ENCODE data around the gene VPS13D.

VPS13D gene

GRCh38 chr1:12341667-12342066 lies 111.8 kb downstream of the VPS13D start:
- no peak for DNase-seq

DNA sequence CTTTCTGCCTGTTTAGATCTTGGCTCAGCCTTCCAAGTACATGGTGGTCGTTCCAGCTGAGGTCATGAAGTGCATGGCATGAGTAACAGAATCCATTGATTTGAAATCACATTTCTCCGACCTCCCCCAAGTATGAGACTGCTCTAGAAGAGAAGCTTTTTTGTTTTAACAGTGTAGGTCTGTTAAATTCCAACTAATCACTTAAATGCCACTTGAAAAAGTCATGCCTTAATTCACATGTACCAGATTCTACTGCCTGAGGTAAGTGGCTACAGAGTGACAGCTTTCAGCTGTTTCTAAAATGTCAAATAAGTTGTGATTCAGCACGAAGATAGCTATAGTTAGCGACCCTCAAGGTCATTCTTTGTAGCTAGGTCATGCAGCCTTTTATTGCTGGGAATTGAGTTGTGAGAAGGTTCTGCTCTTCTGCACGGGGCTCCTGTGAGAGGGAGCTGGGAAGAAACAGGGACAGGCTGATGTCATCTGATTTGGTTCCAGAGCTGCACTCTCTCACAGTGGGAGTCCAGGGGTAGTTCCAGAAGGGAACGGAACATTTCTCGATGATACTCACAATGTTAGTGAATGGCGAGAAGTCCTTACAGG lies 112.7 kb downstream of the VPS13D start:
- no peak for DNase-seq

DNA sequence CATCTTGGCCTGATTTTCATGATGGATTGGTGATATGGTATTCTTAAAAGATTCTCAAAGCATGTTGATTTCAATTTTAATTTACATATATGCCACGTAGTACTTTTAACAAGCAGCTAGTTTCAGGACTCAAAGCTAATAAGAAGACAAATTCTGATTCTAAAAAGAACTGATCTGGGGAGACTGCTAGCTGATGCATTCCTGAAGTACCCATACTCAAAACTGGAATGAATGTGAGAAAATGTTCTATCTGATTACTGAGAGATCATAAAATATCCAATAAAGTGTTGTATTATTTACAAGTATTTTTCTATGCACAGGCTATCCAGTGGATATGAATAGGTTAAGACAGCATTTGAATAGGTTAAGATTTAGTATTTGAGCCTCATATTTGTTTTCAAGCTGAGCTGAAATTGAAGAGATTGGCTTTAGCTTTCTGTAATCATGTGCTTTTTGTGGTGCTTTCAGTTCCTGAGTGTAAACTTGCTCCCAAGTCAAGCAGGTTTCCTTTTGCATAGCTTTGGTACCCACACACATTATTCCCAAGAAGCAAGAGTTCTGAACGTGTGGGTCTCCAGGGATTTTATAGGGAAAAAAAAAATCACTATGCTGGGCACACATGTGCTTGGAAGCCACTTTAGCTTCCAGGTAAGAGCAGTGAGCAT lies 114.1 kb downstream of the VPS13D start:
- DNase-seq: no peak

GRCh38 chr1:12344596-12345349 lies 114.9 kb downstream of the VPS13D start:
- DNase-seq: no peak

GRCh38 chr1:12345350-12346217 lies 115.8 kb downstream of the VPS13D start:
- no peak for DNase-seq

DNA sequence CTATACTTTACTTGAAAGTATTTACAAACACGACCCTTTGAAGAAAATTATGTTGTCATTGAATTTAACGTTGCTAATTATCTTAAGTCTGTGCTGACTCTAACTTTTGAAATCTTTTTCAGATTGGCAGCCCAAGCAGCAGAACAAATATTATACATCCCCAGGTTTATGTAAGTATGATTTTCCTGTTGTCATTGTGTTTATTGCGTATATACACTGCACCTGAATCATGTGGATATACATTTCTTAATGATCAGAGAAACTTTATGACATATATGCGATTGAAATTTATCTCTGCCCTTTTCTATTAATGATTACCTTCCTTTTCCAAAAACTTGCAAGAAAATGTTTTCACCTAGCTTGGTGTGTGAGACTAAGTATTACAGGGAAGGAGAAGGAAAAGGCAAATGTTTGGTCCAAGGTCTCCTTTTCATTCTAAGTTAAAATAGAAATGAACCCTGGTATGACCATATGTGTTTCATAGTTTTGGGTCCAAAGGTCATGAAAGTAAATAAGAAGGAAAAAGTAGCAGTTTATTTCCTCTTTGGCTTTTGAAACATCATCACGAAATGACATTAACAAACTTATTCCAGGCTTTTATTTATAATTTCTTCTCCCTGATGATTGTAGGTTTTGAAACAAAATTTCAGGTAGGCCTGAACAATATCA lies 116.8 kb downstream of the VPS13D start:
- DNase-seq: no peak

GRCh38 chr1:12348113-12348512 lies 118.3 kb downstream of the VPS13D start:
- DNase-seq: no peak

- DNase-seq: no peak
These were observed 124.2 kb downstream of the VPS13D start for GRCh38 chr1:12353981-12354380.

GRCh38 chr1:12356004-12356890 lies 126.4 kb downstream of the VPS13D start:
- DNase-seq: no peak

DNA sequence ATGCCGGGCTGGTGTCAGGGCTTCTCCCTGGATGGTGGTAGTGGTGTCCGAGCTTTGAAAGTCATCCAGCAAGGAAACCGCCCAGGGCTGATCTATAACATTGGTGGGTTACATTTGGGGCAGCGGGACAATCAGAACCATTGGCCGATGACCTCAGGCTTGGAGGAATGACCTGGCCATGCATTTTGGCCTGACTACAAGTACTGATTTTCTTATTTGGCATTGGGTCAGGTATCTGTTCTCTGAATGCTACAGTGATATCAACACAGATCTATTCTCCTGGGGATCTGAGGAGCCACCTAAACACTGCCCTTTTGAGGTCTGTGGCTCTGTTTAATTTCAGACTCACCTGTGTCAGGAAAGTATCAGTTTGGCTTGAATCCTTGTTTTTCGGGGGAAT lies 128.7 kb downstream of the VPS13D start:
- DNase-seq: no peak

GRCh38 chr1:12359359-12360133 lies 129.7 kb downstream of the VPS13D start:
- no peak for DNase-seq

GRCh38 chr1:12368646-12369045 lies 138.8 kb downstream of the VPS13D start:
- no peak for DNase-seq

DNA sequence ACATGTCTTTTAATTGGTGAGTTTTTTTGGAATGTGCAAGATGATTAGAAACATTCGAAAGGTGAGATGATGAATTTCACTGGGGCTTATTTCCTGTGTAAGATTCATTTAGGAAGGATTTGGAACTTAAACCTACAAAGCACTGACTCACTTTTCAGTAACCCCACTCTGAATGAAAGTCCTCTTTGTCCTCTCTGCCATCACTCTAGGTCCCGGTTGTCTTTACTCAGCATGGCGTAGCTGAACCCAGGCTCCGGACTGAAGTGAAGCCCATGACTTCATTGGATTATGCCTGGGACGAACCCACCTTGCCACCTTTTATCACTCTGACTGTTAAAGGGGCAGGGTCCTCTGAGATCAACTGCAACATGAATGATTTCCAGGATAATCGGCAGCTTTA lies 139.4 kb downstream of the VPS13D start:
- no peak for DNase-seq

DNA sequence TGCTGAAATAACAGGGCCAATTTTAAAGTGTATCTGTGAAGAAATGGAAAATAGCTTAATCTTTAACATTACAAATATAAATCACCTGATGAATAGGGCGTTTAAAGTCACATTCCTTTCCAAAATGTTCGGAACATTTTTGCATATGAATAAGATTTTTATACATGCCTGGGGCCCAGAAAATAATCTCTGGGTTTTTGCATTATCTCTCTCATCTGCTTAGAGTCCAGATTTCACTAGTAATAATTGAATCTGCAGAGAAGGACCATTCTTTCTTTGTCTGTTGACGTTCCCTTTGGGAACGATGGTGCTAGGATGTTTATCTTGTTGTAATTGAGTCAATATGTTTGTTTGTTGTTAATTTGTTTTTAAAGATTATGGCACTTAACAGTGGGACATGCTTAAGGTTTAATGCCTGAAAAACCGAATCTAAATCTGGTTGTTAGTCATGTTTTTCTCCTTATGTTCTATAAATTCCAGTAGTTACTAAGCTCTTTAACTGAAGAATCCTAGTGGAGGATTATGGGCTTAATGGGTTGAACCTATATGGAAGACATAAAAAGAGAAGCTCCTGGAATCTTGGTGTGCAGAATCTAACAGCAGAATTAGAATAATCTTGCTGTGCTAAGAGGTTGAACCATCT lies 140.6 kb downstream of the VPS13D start:
- DNase-seq: no peak

GRCh38 chr1:12371053-12371452 lies 141.2 kb downstream of the VPS13D start:
- DNase-seq: no peak

GRCh38 chr1:12372180-12372579 lies 142.3 kb downstream of the VPS13D start:
- DNase-seq: no peak

GRCh38 chr1:12372761-12373160 lies 142.9 kb downstream of the VPS13D start:
- DNase-seq: no peak

- no peak for DNase-seq
These were observed 145.5 kb downstream of the VPS13D start for GRCh38 chr1:12375133-12375829.

DNA sequence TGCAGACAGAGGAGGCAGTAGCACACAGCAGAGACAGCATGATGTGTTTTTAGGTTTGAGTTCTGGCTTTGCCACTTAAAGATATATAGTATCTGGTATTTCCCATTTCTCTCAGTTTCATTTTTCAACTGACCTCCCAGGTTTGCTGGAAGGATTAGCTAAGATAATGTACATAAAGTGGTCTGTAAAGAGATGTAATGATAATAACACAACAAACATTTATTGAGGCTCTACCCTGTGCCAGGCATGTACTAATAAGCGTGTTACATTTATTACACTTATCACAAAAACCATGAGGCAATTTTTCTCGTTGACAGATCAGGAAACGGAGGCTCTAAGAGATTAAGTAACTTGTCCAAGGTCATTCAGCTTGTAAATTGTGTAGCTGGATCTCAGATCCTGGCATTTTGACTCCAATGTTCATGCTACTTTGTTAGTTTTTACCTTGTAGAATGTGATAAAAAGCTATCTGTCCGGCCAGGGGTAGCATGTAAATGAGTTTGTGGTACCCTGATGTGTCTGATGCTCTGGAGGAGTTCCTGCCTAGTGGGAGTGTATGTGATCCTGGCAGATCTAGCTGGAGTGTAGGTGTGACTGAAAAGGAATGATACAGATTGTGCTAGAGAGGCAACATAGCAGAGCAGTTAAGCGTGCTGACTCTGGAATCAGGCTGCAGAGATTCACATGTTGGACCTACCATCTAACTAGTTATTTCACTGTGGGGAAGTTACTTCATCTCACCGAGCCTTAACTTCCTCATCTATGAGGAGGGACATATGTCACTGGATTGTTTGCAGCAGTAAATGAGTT lies 146.6 kb downstream of the VPS13D start:
- DNase-seq: peak; percentile 5

All from hematopoietic multipotent progenitor cell treated with erythropoietin and hydrocortisone succinate and interleukin-3 and kit ligand, for 8 days (in vitro differentiated cells).